ENCODE results near the gene HEXIM1. TPM values are rescaled to one million over a fixed set of nuclear protein-coding genes. Genes with fewer than 3 reads are reported as not detected.

HEXIM1 gene
- total RNA-seq, 1 experiment from 2014 or later: 59.1 TPM

GRCh38 chr17:45131616-45132319 is 16.5 kb upstream of the HEXIM1 start:
- Histone ChIP-seq H3K36me3 (ENCODE audit: control insufficient read depth, insufficient read depth, low read length) (no peaks in the 10 kb centered on the region; the same call in 1 of the 2 replicates), H3K4me3 (ENCODE audit: low read depth in 2 of 2, low read length in 2 of 2) (peak overlapping the region; percentile 72 to 74), H3K9me3 (ENCODE audit: control insufficient read depth, insufficient read depth, low read depth, low read length) (no peaks in the 10 kb centered on the region), H3K4me1 (ENCODE audit: control insufficient read depth, insufficient read depth, low read length) (peaks cover 48% of the 10 kb centered on the region), H3K27ac (ENCODE audit: low read length) (peak overlapping the region; percentile 83), H3K27me3 (ENCODE audit: control insufficient read depth, insufficient read depth, low read length) (no peaks in the 10 kb centered on the region)
- TF ChIP-seq REST (IDR thresholded peaks at IDR 0.05; ENCODE audit: insufficient read depth in 1 of 2, low read depth in 2 of 2, low read length in 1 of 2): no peak
- TF ChIP-seq CTCF (IDR thresholded peaks at IDR 0.05): peak; percentile 90
- TF ChIP-seq POLR2AphosphoS5 (IDR thresholded peaks at IDR 0.05; ENCODE audit: low read depth, low read length): no peak
- TF ChIP-seq SIN3A (IDR thresholded peaks at IDR 0.05; ENCODE audit: borderline replicate concordance, insufficient read depth, low read depth, low read length): no peak
- TF ChIP-seq TCF7L2 (IDR thresholded peaks at IDR 0.05; ENCODE audit: low read depth, low read length): no peak
- ATAC-seq: no peak
- BruUV-seq (replicated peaks): no TSS peak
- intact Hi-C loops (cut with micrococcal nuclease; ENCODE audit: unreplicated experiment) (no loop called here), in situ Hi-C loops (cut with HindIII; ENCODE audit: low pct_unique_long_range_greater_than_20kb, low sequenced_read_pairs) (no loop called here)
- ChIA-PET CTCF (interaction anchor here (0.6 kb wide), 1 partner anchor 112 kb away, joined by 3 read pairs; no protein-coding TSS in a partner anchor), POLR2A (no interaction called here)
- no peak for DNase-seq (ENCODE audit: low read depth, low spot score)

GRCh38 chr17:45132320-45132571 is 16.0 kb upstream of the HEXIM1 start, which contains the start of gene PLCD3:
TSS of gene PLCD3 (minus strand) at chr17:45132515. CDS start at chr17:45132410, 105 bp downstream.
- no peaks in the 10 kb centered on the region; the same call in 1 of the 2 replicates for H3K36me3 ChIP-seq (ENCODE audit: control insufficient read depth, insufficient read depth, low read length)
- peak within 1 kb of the TSS; percentile 72 to 74 for H3K4me3 ChIP-seq (ENCODE audit: low read depth in 2 of 2, low read length in 2 of 2)
- ChIA-PET CTCF (interaction anchor here (0.6 to 1.1 kb wide), 2 partner anchors 23 to 65 kb away, joined by 3 read pairs; no protein-coding TSS in a partner anchor), POLR2A (no interaction called here)
- BruUV-seq (replicated peaks): no TSS peak
- H3K9me3 ChIP-seq (ENCODE audit: control insufficient read depth, insufficient read depth, low read depth, low read length): no peaks in the 10 kb centered on the region
- ATAC-seq: no peak
- H3K27me3 ChIP-seq (ENCODE audit: control insufficient read depth, insufficient read depth, low read length): no peaks in the 10 kb centered on the region
- TF ChIP-seq SIN3A (IDR thresholded peaks at IDR 0.05; ENCODE audit: borderline replicate concordance, insufficient read depth, low read depth, low read length) (no peak), POLR2AphosphoS5 (IDR thresholded peaks at IDR 0.05; ENCODE audit: low read depth, low read length) (no peak), CTCF (IDR thresholded peaks at IDR 0.05) (no peak), REST (IDR thresholded peaks at IDR 0.05; ENCODE audit: insufficient read depth in 1 of 2, low read depth in 2 of 2, low read length in 1 of 2) (no peak), TCF7L2 (IDR thresholded peaks at IDR 0.05; ENCODE audit: low read depth, low read length) (no peak)
- H3K27ac ChIP-seq (ENCODE audit: low read length): peak within 1 kb of the TSS; percentile 83
- intact Hi-C loops (cut with micrococcal nuclease; ENCODE audit: unreplicated experiment): no loop called here
- in situ Hi-C loops (cut with HindIII; ENCODE audit: low pct_unique_long_range_greater_than_20kb, low sequenced_read_pairs): no loop called here
- H3K4me1 ChIP-seq (ENCODE audit: control insufficient read depth, insufficient read depth, low read length): peaks cover 44% of the 10 kb centered on the region
- no peak for DNase-seq (ENCODE audit: low read depth, low spot score)

Measured in Panc1 (cell line).